ENCODE measurements around the gene DEXI.

GRCh38 chr16:10918294-10919002 is 23.8 kb downstream of the DEXI start:
- TF ChIP-seq EZH2 (IDR thresholded peaks at IDR 0.05) (no peak), POLR2AphosphoS5 (IDR thresholded peaks at IDR 0.05; ENCODE audit: borderline replicate concordance, low read depth, low read length) (no peak)
